Measurements from ENCODE around the gene CADPS.

DNA sequence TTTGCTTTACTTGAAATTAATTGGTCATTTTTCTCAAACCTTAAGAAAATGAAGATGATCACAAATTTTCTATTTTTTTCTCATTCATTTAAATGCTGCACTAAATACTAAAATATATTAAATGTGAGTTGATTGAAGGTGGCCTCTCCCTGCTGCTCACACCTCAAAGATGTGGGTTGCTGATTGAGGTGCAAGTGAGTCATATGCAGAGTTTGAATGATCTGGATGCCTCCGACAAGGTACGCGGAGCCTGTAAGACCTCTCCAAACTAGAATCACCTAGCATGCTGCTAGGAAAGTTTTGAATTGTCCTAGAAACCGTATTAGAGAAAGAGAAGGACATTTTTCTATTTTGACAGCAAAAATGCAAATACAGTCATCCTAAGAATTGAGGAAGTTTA lies 290.6 kb downstream of the CADPS start:
- TF ChIP-seq, protein P1, sequence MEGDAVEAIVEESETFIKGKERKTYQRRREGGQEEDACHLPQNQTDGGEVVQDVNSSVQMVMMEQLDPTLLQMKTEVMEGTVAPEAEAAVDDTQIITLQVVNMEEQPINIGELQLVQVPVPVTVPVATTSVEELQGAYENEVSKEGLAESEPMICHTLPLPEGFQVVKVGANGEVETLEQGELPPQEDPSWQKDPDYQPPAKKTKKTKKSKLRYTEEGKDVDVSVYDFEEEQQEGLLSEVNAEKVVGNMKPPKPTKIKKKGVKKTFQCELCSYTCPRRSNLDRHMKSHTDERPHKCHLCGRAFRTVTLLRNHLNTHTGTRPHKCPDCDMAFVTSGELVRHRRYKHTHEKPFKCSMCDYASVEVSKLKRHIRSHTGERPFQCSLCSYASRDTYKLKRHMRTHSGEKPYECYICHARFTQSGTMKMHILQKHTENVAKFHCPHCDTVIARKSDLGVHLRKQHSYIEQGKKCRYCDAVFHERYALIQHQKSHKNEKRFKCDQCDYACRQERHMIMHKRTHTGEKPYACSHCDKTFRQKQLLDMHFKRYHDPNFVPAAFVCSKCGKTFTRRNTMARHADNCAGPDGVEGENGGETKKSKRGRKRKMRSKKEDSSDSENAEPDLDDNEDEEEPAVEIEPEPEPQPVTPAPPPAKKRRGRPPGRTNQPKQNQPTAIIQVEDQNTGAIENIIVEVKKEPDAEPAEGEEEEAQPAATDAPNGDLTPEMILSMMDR (conservative IDR thresholded peaks at IDR 0.05; ENCODE audit: low read depth, low read length): no peak
- no peak for TF ChIP-seq EZH2 (IDR thresholded peaks at IDR 0.05; ENCODE audit: low read length, unreplicated experiment)
